HepG2 (cell line): ENCODE data around the gene TDRD6. TPM values are rescaled to one million over a fixed set of nuclear protein-coding genes. Genes with fewer than 3 reads are reported as not detected.

Experiments
- ARID3A ChIP-seq: IDR thresholded peaks from 2 replicates; pipeline ENCODE4 v1.6.1; 2012; ENCODE audit warnings: low read depth, low read length, improper control_type of control experiment
- CREBL2 ChIP-seq: sonication (generic); formaldehyde crosslinking; IDR thresholded peaks from 2 replicates; pipeline ENCODE4 v1.8.1; 2023; ENCODE audit warnings: missing genetic modification reagents, mild to moderate bottlenecking, borderline replicate concordance
- EP300 ChIP-seq, 3 experiments: sonication (generic) in 1 of 3; formaldehyde crosslinking in 1 of 3; IDR thresholded peaks; 2 replicates each; pipeline versions ENCODE4 v1.5.1 to v1.6.1; 2011 to 2020; ENCODE audit warnings: low read depth in 2 of 3, low read length in 2 of 3, borderline replicate concordance in 1 of 3, improper control_type of control experiment in 1 of 3, mild to moderate bottlenecking in 1 of 3, missing genetic modification reagents in 1 of 3, moderate library complexity in 1 of 3
- FOXA1 ChIP-seq, 2 experiments: fragments of 450-650 bp in 1 of 2; sonication (generic) in 1 of 2; formaldehyde crosslinking in 1 of 2; IDR thresholded peaks; 2 replicates each; pipeline versions ENCODE4 v1.4.0 to v1.6.1; 2016 to 2020; ENCODE audit warnings: missing genetic modification reagents in 1 of 2
- GATAD2A ChIP-seq: IDR thresholded peaks from 2 replicates; pipeline ENCODE4 v1.6.1; 2016
- HDAC6 ChIP-seq: fragments of 200-600 bp; sonication (generic); IDR thresholded peaks from 2 replicates; pipeline ENCODE4 v1.7.0; 2017; ENCODE audit warnings: mild to moderate bottlenecking, antibody characterized with exemption, low read length, low read depth
- HHEX ChIP-seq: IDR thresholded peaks from 2 replicates; pipeline ENCODE4 v1.6.1; 2016; ENCODE audit warnings: control low read depth
- HMG20A ChIP-seq: IDR thresholded peaks from 2 replicates; pipeline ENCODE4 v1.6.1; 2016; ENCODE audit warnings: borderline replicate concordance
- KDM5A ChIP-seq: fragments of 200-600 bp; sonication (generic); IDR thresholded peaks from 2 replicates; pipeline ENCODE4 v1.7.0; 2018; ENCODE audit warnings: antibody characterized with exemption, mild to moderate bottlenecking, low read length, borderline replicate concordance
- MEIS1 ChIP-seq: sonication (generic); formaldehyde crosslinking; IDR thresholded peaks from 2 replicates; pipeline ENCODE4 v1.9.0; 2021; ENCODE audit warnings: mild to moderate bottlenecking, missing genetic modification reagents, moderate library complexity, borderline replicate concordance
- RNF219 ChIP-seq: sonication (generic); formaldehyde crosslinking; IDR thresholded peaks from 2 replicates; pipeline ENCODE4 v1.5.0; 2020; ENCODE audit warnings: mild to moderate bottlenecking, missing genetic modification reagents
- SNAPC5 ChIP-seq: sonication (generic); formaldehyde crosslinking; IDR thresholded peaks from 2 replicates; pipeline ENCODE4 v1.8.1; 2023; ENCODE audit warnings: mild to moderate bottlenecking, missing genetic modification reagents, borderline replicate concordance
- TCF7 ChIP-seq: sonication (generic); IDR thresholded peaks from 2 replicates; pipeline ENCODE4 v1.6.1; 2016; ENCODE audit warnings: antibody characterized with exemption, low read depth
- ZFY ChIP-seq: sonication (generic); formaldehyde crosslinking; IDR thresholded peaks from 2 replicates; pipeline ENCODE4 v1.4.0; 2020; ENCODE audit warnings: missing genetic modification reagents
- ZNF562 ChIP-seq: sonication (generic); formaldehyde crosslinking; IDR thresholded peaks from 2 replicates; pipeline ENCODE4 v1.8.0; 2022; ENCODE audit warnings: missing genetic modification reagents, borderline replicate concordance
- ZNF674 ChIP-seq: sonication (generic); formaldehyde crosslinking; IDR thresholded peaks from 2 replicates; pipeline ENCODE4 v1.5.0; 2020; ENCODE audit warnings: low read depth, mild to moderate bottlenecking, missing genetic modification reagents
- ZNF713 ChIP-seq: sonication (generic); formaldehyde crosslinking; IDR thresholded peaks from 2 replicates; pipeline ENCODE4 v1.4.0; 2020; ENCODE audit warnings: mild to moderate bottlenecking, missing genetic modification reagents
- polyA plus RNA-seq, 8 experiments: library from polyadenylated mRNA; depleted of rRNA in 3 of 8; stranded (reverse) in 7 of 8; unstranded in 1 of 8; fragments of >200 nt; fragmentation: Illumina TruSeq in 4 of 8; extraction: Trizol in 4 of 8; gene quantifications; 2 replicates each; pipeline versions ENCODE4 v1.2.1 to v1.2.3, GENCODE V29; 2011 to 2016; ENCODE audit warnings: low read depth in 4 of 8, missing spikeins in 1 of 8, mixed read lengths in 1 of 8; ENCODE audit not compliant: insufficient read depth in 1 of 8
- total RNA-seq, 5 experiments: library from RNA; depleted of rRNA; stranded (reverse); fragments of >200 nt; fragmentation: Illumina TruSeq; extraction: Trizol; gene quantifications; 2 replicates each; pipeline ENCODE4 v1.2.3, GENCODE V29; 2016; ENCODE audit warnings: low read depth in 1 of 5

TDRD6 gene
- total and polyA plus RNA-seq, 2 of the 13 experiments (the other 11 are each of a cell fraction or from before 2014, with no cell fraction given): not detected

- no peak for TF ChIP-seq KDM5A
- peak; percentile 42; the same call in 1 of the 2 replicates for TF ChIP-seq HMG20A (CRISPR knock-in tag)
- no peak for TF ChIP-seq RNF219
- 0 out of 2 replicates have a peak, but pooled peaks have one; percentile 44 for TF ChIP-seq GATAD2A (CRISPR knock-in tag)
- no peak for TF ChIP-seq ZNF562 (CRISPR knock-in tag)
- TF ChIP-seq HHEX (CRISPR knock-in tag): 0 out of 2 replicates have a peak, but pooled peaks have one; percentile 25
- TF ChIP-seq CREBL2 (CRISPR knock-in tag): no peak
- no peak for TF ChIP-seq HDAC6
- no peak for TF ChIP-seq MEIS1
- no peak for TF ChIP-seq ZFY (CRISPR knock-in tag)
- no peak for TF ChIP-seq SNAPC5
- peak; percentile 77 for TF ChIP-seq TCF7
- no peak for TF ChIP-seq FOXA1 (IDR thresholded peaks at IDR 0.05)
- TF ChIP-seq FOXA1 (CRISPR knock-in tag; IDR thresholded peaks at IDR 0.05): 0 out of 2 replicates have a peak, but pooled peaks have one; percentile 34
- peak; percentile 33; the same call in 1 of the 2 replicates for TF ChIP-seq ARID3A
- TF ChIP-seq ZNF713 (CRISPR knock-in tag): no peak
- TF ChIP-seq ZNF674 (CRISPR knock-in tag): no peak
- 0 out of 4 replicates have a peak, but pooled peaks of 1 of the 2 experiments have one; percentile 27 for TF ChIP-seq EP300 (IDR thresholded peaks at IDR 0.05; ENCODE audit: low read depth in 2 of 2, low read length in 2 of 2)
- no peak for TF ChIP-seq EP300 (CRISPR knock-in tag; IDR thresholded peaks at IDR 0.05; ENCODE audit: borderline replicate concordance)
Observed at GRCh38 chr6:46648869-46649492, 38.7 kb upstream of the TDRD6 start (continued).
